ENCODE data around the gene HAS3.

- TF ChIP-seq CTCF (IDR thresholded peaks at IDR 0.05; ENCODE audit: low read depth, low read length, poor library complexity, severe bottlenecking) (no peak), EZH2phosphoT487 (IDR thresholded peaks at IDR 0.05; ENCODE audit: borderline replicate concordance, low read length) (no peak)
These were observed 34.4 kb upstream of the HAS3 start for GRCh38 chr16:69071036-69071435.
